ENCODE measurements around the gene TSFM. TPM values are rescaled to one million over a fixed set of nuclear protein-coding genes. Genes with fewer than 3 reads are reported as not detected.

The TSFM gene
- total and polyA plus RNA-seq, 7 donors, result 8.0 to 49.3 (median 29.6) TPM

GRCh38 chr12:57796996-57797395 lies 14.4 kb downstream of the TSFM start:
- Histone ChIP-seq H3K27ac (no peak overlapping the region), H3K4me3 (no peak overlapping the region), H3K9me3 (no peaks in the 10 kb centered on the region), H3K36me3 (peaks cover 16 to 96% (median 39%) of the 10 kb centered on the region in 4 donors), H3K27me3 (no peaks in the 10 kb centered on the region), H3K4me1 (no peaks in the 10 kb centered on the region)
- TF ChIP-seq CTCF (IDR thresholded peaks at IDR 0.05), result no peak
- DNase-seq, result no peak
- WGBS, 2 donors, result 97 to 98% methylated on average over 1 of the region's 1 CpG
- intact Hi-C loops (cut with DNase I), result no loop called here

- H3K27me3 ChIP-seq, result no peaks in the 10 kb centered on the region
- WGBS, 2 donors, result 60 to 71% methylated on average over 1 of the region's 1 CpG
- no peaks in the 10 kb centered on the region for H3K4me1 ChIP-seq
- no peak for DNase-seq
- H3K9me3 ChIP-seq, result no peaks in the 10 kb centered on the region
- no peak overlapping the region for H3K27ac ChIP-seq
- TF ChIP-seq EP300 (IDR thresholded peaks at IDR 0.05), result no peak
- TF ChIP-seq CTCF (IDR thresholded peaks at IDR 0.05), result no peak
- TF ChIP-seq POLR2A (IDR thresholded peaks at IDR 0.05), result no peak
- no peak for TF ChIP-seq POLR2AphosphoS5 (IDR thresholded peaks at IDR 0.05)
- H3K36me3 ChIP-seq, result peaks cover 16 to 96% (median 36%) of the 10 kb centered on the region in 4 donors
- H3K4me3 ChIP-seq, result no peak overlapping the region
- intact Hi-C loops (cut with DNase I), result no loop called here
Measured at GRCh38 chr12:57797933-57798332, 15.3 kb downstream of the TSFM start.

- H3K4me1 ChIP-seq, result peaks cover 0 to 8% (median 5%) of the 10 kb centered on the region in 4 donors
- WGBS, 2 donors, result 96 to 99% methylated on average over 3 of the region's 3 CpGs
- no peaks in the 10 kb centered on the region for H3K27me3 ChIP-seq
- no peak for DNase-seq
- H3K36me3 ChIP-seq, result peaks cover 11 to 79% (median 28%) of the 10 kb centered on the region in 4 donors
- TF ChIP-seq CTCF (IDR thresholded peaks at IDR 0.05) (no peak), POLR2A (IDR thresholded peaks at IDR 0.05) (no peak), POLR2AphosphoS5 (IDR thresholded peaks at IDR 0.05) (no peak), EP300 (IDR thresholded peaks at IDR 0.05) (no peak)
- H3K4me3 ChIP-seq, result no peak overlapping the region
- H3K9me3 ChIP-seq, result no peaks in the 10 kb centered on the region
- H3K27ac ChIP-seq, result no peak overlapping the region
- intact Hi-C loops (cut with DNase I), result no loop called here
Measured at GRCh38 chr12:57800965-57801364, 18.4 kb downstream of the TSFM start.

GRCh38 chr12:57802607-57803006 lies 20.0 kb downstream of the TSFM start:
- Histone ChIP-seq H3K9me3 (no peaks in the 10 kb centered on the region), H3K4me1 (peaks cover 0 to 8% (median 5%) of the 10 kb centered on the region in 4 donors), H3K27me3 (no peaks in the 10 kb centered on the region), H3K27ac (no peak overlapping the region), H3K36me3 (peaks cover 2 to 79% (median 28%) of the 10 kb centered on the region in 4 donors), H3K4me3 (no peak overlapping the region)
- DNase-seq, result no peak
- TF ChIP-seq POLR2AphosphoS5 (IDR thresholded peaks at IDR 0.05) (no peak), EP300 (IDR thresholded peaks at IDR 0.05) (no peak), CTCF (IDR thresholded peaks at IDR 0.05) (no peak), POLR2A (IDR thresholded peaks at IDR 0.05) (no peak)
- WGBS, 2 donors, result 90 to 92% methylated on average over 1 of the region's 1 CpG
- intact Hi-C loops (cut with DNase I), result loop anchor here (1.0 to 2.0 kb wide), 2 partner anchors 26 to 103 kb away; no protein-coding TSS in a partner anchor

GRCh38 chr12:57803319-57803893 lies 20.8 kb downstream of the TSFM start:
- WGBS, 2 donors, result 56 to 65% methylated on average over 9 of the region's 9 CpGs
- H3K9me3 ChIP-seq, result no peaks in the 10 kb centered on the region
- no peak for DNase-seq
- TF ChIP-seq POLR2A (IDR thresholded peaks at IDR 0.05) (no peak), EP300 (IDR thresholded peaks at IDR 0.05) (no peak), CTCF (IDR thresholded peaks at IDR 0.05) (peak; percentile 47 to 82 (median 68)), POLR2AphosphoS5 (IDR thresholded peaks at IDR 0.05) (peak in 1 of 4 donors; percentile 16)
- H3K27ac ChIP-seq, result peak overlapping the region in 1 of 4 donors; percentile 38
- peaks cover 0 to 8% (median 5%) of the 10 kb centered on the region in 4 donors for H3K4me1 ChIP-seq
- H3K27me3 ChIP-seq, result no peaks in the 10 kb centered on the region
- H3K36me3 ChIP-seq, result peaks cover 9 to 80% (median 35%) of the 10 kb centered on the region in 4 donors
- intact Hi-C loops (cut with DNase I), result loop anchor here (1.0 to 2.0 kb wide), 2 partner anchors 25 to 102 kb away; no protein-coding TSS in a partner anchor
- H3K4me3 ChIP-seq, result no peak overlapping the region

All from sigmoid colon (tissue), 7 donors.